SK-N-SH treated with all-trans-retinoic acid at 6 μM for 48 hours (cell line): ENCODE results near the gene IKZF1.

Experiments used
- ATAC-seq: fragments of 200-7000 bp; cut with Tn5 transposase; 3 replicates; pipeline ENCODE4 v1.9.1; 2020; ENCODE audit warnings: mild to moderate bottlenecking, moderate library complexity
- ARNTL ChIP-seq: fragments of 450-650 bp; formaldehyde crosslinking; IDR thresholded peaks from 2 replicates; pipeline ENCODE4 v1.5.0; 2020; ENCODE audit warnings: low read depth, mild to moderate bottlenecking, moderate library complexity, borderline replicate concordance
- BACH2 ChIP-seq: fragments of 250-450 bp; sonication (Bioruptor Pico); IDR thresholded peaks from 2 replicates; pipeline ENCODE4 v1.9.0; 2021; ENCODE audit warnings: mild to moderate bottlenecking, borderline replicate concordance
- CREB5 ChIP-seq: fragments of 250-450 bp; sonication (Bioruptor Pico); IDR thresholded peaks from 2 replicates; pipeline ENCODE4 v1.5.1; 2020; ENCODE audit warnings: low read depth, mild to moderate bottlenecking, moderate library complexity
- CSDC2 ChIP-seq: fragments of 250-450 bp; sonication (Bioruptor Pico); IDR thresholded peaks from 2 replicates; pipeline ENCODE4 v1.5.0; 2020; ENCODE audit warnings: mild to moderate bottlenecking, moderate library complexity
- CSRNP3 ChIP-seq: fragments of 250-450 bp; sonication (Bioruptor Pico); IDR thresholded peaks from 2 replicates; pipeline ENCODE4 v1.5.1; 2021; ENCODE audit warnings: mild to moderate bottlenecking, moderate library complexity
- ESRRG ChIP-seq: fragments of 250-450 bp; sonication (Bioruptor Pico); IDR thresholded peaks from 2 replicates; pipeline ENCODE4 v1.6.1; 2021; ENCODE audit warnings: mild to moderate bottlenecking
- GLIS3 ChIP-seq: fragments of 250-450 bp; sonication (Bioruptor Pico); IDR thresholded peaks from 2 replicates; pipeline ENCODE4 v1.5.0; 2020; ENCODE audit warnings: mild to moderate bottlenecking, moderate library complexity
- ISL1 ChIP-seq: fragments of 250-450 bp; sonication (Bioruptor Pico); IDR thresholded peaks from 2 replicates; pipeline ENCODE4 v2.1.2; 2022; ENCODE audit warnings: mild to moderate bottlenecking, moderate library complexity
- OSR1 ChIP-seq: fragments of 250-450 bp; sonication (Bioruptor Pico); IDR thresholded peaks from 2 replicates; pipeline ENCODE4 v1.8.0; 2022; ENCODE audit warnings: moderate library complexity, mild to moderate bottlenecking, inconsistent platforms
- PATZ1 ChIP-seq: fragments of 250-450 bp; sonication (Bioruptor Pico); IDR thresholded peaks from 2 replicates; pipeline ENCODE4 v1.8.0; 2020; ENCODE audit warnings: mild to moderate bottlenecking, moderate library complexity, borderline replicate concordance
- POU6F1 ChIP-seq: fragments of 250-450 bp; sonication (Bioruptor Pico); IDR thresholded peaks from 2 replicates; pipeline ENCODE4 v1.8.0; 2021; ENCODE audit warnings: low read depth, mild to moderate bottlenecking, moderate library complexity, borderline replicate concordance
- PPARA ChIP-seq: fragments of 250-450 bp; sonication (Bioruptor Pico); IDR thresholded peaks from 2 replicates; pipeline ENCODE4 v1.5.0; 2020; ENCODE audit warnings: mild to moderate bottlenecking, borderline replicate concordance
- RARB ChIP-seq: fragments of 250-450 bp; sonication (Bioruptor Pico); IDR thresholded peaks from 2 replicates; pipeline ENCODE4 v1.8.0; 2021; ENCODE audit warnings: mild to moderate bottlenecking, moderate library complexity
- SNAI2 ChIP-seq: fragments of 250-450 bp; sonication (Bioruptor Pico); IDR thresholded peaks from 2 replicates; pipeline ENCODE4 v1.5.0; 2020; ENCODE audit warnings: mild to moderate bottlenecking, moderate library complexity
- TOX ChIP-seq: fragments of 250-450 bp; sonication (Bioruptor Pico); IDR thresholded peaks from 2 replicates; pipeline ENCODE4 v1.8.0; 2021; ENCODE audit warnings: mild to moderate bottlenecking, moderate library complexity, borderline replicate concordance
- TSHZ2 ChIP-seq: fragments of 250-450 bp; sonication (Bioruptor Pico); IDR thresholded peaks from 2 replicates; pipeline ENCODE4 v1.5.0; 2020; ENCODE audit warnings: mild to moderate bottlenecking, moderate library complexity
- ZC3H10 ChIP-seq: fragments of 250-450 bp; sonication (Bioruptor Pico); IDR thresholded peaks from 2 replicates; pipeline ENCODE4 v1.5.1; 2021; ENCODE audit warnings: mild to moderate bottlenecking, moderate library complexity
- ZFP3 ChIP-seq: fragments of 250-450 bp; sonication (Bioruptor Pico); IDR thresholded peaks from 2 replicates; pipeline ENCODE4 v1.5.0; 2020; ENCODE audit warnings: mild to moderate bottlenecking, moderate library complexity
- ZFP30 ChIP-seq: fragments of 450-650 bp; formaldehyde crosslinking; IDR thresholded peaks from 2 replicates; pipeline ENCODE4 v1.5.0; 2022; ENCODE audit warnings: mild to moderate bottlenecking, moderate library complexity
- ZNF565 ChIP-seq: fragments of 450-650 bp; formaldehyde crosslinking; conservative IDR thresholded peaks from 2 replicates; pipeline ENCODE4 v1.5.0; 2020; ENCODE audit warnings: low read depth, mild to moderate bottlenecking, moderate library complexity
- ZNF70 ChIP-seq: fragments of 450-650 bp; formaldehyde crosslinking; IDR thresholded peaks from 2 replicates; pipeline ENCODE4 v1.5.0; 2020; ENCODE audit warnings: mild to moderate bottlenecking, moderate library complexity
- ZNF8 ChIP-seq: fragments of 450-650 bp; formaldehyde crosslinking; IDR thresholded peaks from 2 replicates; pipeline ENCODE4 v1.5.0; 2020; ENCODE audit warnings: mild to moderate bottlenecking, moderate library complexity

IKZF1 gene

GRCh38 chr7:50357426-50357825 is 52.9 kb downstream of the IKZF1 start:
- TF ChIP-seq ZNF8 (CRISPR knock-in tag), result no peak
- no peak for TF ChIP-seq CREB5 (CRISPR knock-in tag)
- no peak for TF ChIP-seq CSDC2 (CRISPR knock-in tag)
- no peak for TF ChIP-seq OSR1 (CRISPR knock-in tag)
- TF ChIP-seq BACH2, result no peak
- TF ChIP-seq ARNTL (CRISPR knock-in tag), result no peak
- no peak for TF ChIP-seq ZC3H10 (CRISPR knock-in tag)
- TF ChIP-seq ZNF70 (CRISPR knock-in tag), result no peak
- no peak for ATAC-seq

- ATAC-seq, result no peak
- TF ChIP-seq CSDC2 (CRISPR knock-in tag) (no peak), TOX (CRISPR knock-in tag) (no peak), ESRRG (CRISPR knock-in tag) (no peak), ZNF565 (no peak), CSRNP3 (CRISPR knock-in tag) (no peak), PATZ1 (CRISPR knock-in tag) (no peak), ZNF8 (CRISPR knock-in tag) (no peak), ZFP3 (no peak), PPARA (CRISPR knock-in tag) (no peak), OSR1 (CRISPR knock-in tag) (no peak), TSHZ2 (CRISPR knock-in tag) (no peak), ZFP30 (CRISPR knock-in tag) (no peak), ISL1 (CRISPR knock-in tag) (no peak), POU6F1 (CRISPR knock-in tag) (no peak), SNAI2 (CRISPR knock-in tag) (no peak), CREB5 (CRISPR knock-in tag) (no peak), GLIS3 (CRISPR knock-in tag) (no peak), ARNTL (CRISPR knock-in tag) (no peak), ZNF70 (CRISPR knock-in tag) (no peak), RARB (CRISPR knock-in tag) (no peak)
- TF ChIP-seq, all 23 proteins: peak for 0
These were observed 53.7 kb downstream of the IKZF1 start for GRCh38 chr7:50358041-50358705.
